Activated CD8-positive, alpha-beta memory T cell treated with anti-CD3 and anti-CD28 coated beads, Interleukin-2, amount 50 U/mL, for 1 hour (primary cell): ENCODE measurements around the gene RASA3.

ENCODE experiments used
- DNase-seq: peaks from one replicate; pipeline ENCODE4 v3.0.0-alpha.2; 2020; ENCODE audit errors: extremely low read depth

The RASA3 gene

GRCh38 chr13:114067886-114068651 lies 64.4 kb downstream of the RASA3 start:
- DNase-seq: no peak

- no peak for DNase-seq
Measured at GRCh38 chr13:114067381-114067885, 65.0 kb downstream of the RASA3 start.

GRCh38 chr13:114066956-114067355 lies 65.5 kb downstream of the RASA3 start:
- no peak for DNase-seq

- DNase-seq: no peak
Measured at GRCh38 chr13:114065926-114066774, 66.3 kb downstream of the RASA3 start.

- peak; percentile 57 for DNase-seq
Measured at GRCh38 chr13:114065141-114065925, 67.1 kb downstream of the RASA3 start.

GRCh38 chr13:114064450-114065140 lies 67.8 kb downstream of the RASA3 start:
- no peak for DNase-seq

- no peak for DNase-seq
Measured at GRCh38 chr13:114063545-114064449, 68.6 kb downstream of the RASA3 start.

GRCh38 chr13:114062754-114063153 lies 69.7 kb downstream of the RASA3 start:
- DNase-seq: no peak

GRCh38 chr13:114062341-114062740 lies 70.1 kb downstream of the RASA3 start:
- no peak for DNase-seq

- DNase-seq: no peak
Measured at GRCh38 chr13:114061744-114062143, 70.7 kb downstream of the RASA3 start.

GRCh38 chr13:114061047-114061446 lies 71.4 kb downstream of the RASA3 start:
- no peak for DNase-seq

GRCh38 chr13:114059946-114060860 lies 72.2 kb downstream of the RASA3 start:
- no peak for DNase-seq

GRCh38 chr13:114059428-114059827 lies 73.0 kb downstream of the RASA3 start:
- DNase-seq: no peak

- DNase-seq: no peak
Measured at GRCh38 chr13:114058051-114058867, 74.2 kb downstream of the RASA3 start.

GRCh38 chr13:114057166-114058050 lies 75.0 kb downstream of the RASA3 start:
- no peak for DNase-seq

- no peak for DNase-seq
Measured at GRCh38 chr13:114056205-114057013, 76.0 kb downstream of the RASA3 start.
